ENCODE results near the gene PARVG. TPM values are rescaled to one million over a fixed set of nuclear protein-coding genes. Genes with fewer than 3 reads are reported as not detected.

The PARVG gene
- total and polyA plus RNA-seq, 10 of the 15 experiments (the other 5 are each of a cell fraction or from before 2014, with no cell fraction given) = 6.3 to 123 (median 71.9) TPM

DNA sequence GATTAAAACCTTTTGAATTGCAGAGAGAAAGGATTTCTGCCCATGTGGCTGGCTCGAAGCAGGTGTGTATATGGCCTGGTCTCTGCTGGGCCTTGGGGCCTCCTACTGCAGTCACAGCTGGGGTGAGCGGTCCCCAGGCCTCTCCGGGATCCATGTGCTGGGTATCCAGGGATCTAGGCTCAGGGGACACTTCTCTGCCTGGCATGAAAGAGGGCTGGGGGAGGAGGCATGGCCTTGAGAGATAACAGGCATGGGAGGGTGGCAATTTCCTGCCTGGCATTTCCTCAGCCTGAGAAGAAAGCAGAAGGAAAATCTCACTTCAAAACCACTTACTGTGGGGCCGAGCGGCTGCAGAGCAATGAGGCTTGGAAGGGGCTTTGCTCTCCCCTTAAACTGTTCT lies 20.3 kb upstream of the PARVG start:
- 72% methylated on average over 5 of the region's 5 CpGs for WGBS (ENCODE audit: insufficient coverage, insufficient replicate concordance, low lambda C conversion rate, missing lambda C conversion rate)
- Histone ChIP-seq H3K9ac (ENCODE audit: control insufficient read depth, insufficient read depth, low read length) (no peak overlapping the region), H3K27ac (ENCODE audit: control insufficient read depth, insufficient read depth) (no peak overlapping the region), H3K79me2 (ENCODE audit: control insufficient read depth, insufficient read depth, low read length) (no peaks in the 10 kb centered on the region), H3K4me3 (no peak overlapping the region), H2AFZ (ENCODE audit: control insufficient read depth, low read depth, low read length) (no peak overlapping the region), H3K36me3 (ENCODE audit: control insufficient read depth in 2 of 2, insufficient read depth in 2 of 2, low read length in 1 of 2) (peaks cover 9 to 22% of the 10 kb centered on the region in 2 experiments; a peak in 3 of 4 replicates), H3K9me3 (replicated peaks; ENCODE audit: control insufficient read depth, insufficient read depth, low read length) (no peaks in the 10 kb centered on the region), H4K20me1 (ENCODE audit: control insufficient read depth, insufficient read depth) (no peaks in the 10 kb centered on the region), H3K4me1 (ENCODE audit: control insufficient read depth, insufficient read depth, low read length) (no peaks in the 10 kb centered on the region), H3K4me2 (ENCODE audit: control insufficient read depth, insufficient read depth) (no peak overlapping the region), H3K27me3 (replicated peaks in 1 of 2; ENCODE audit: control insufficient read depth in 2 of 2, insufficient read depth in 2 of 2, low read length in 1 of 2) (no peaks in the 10 kb centered on the region)
- in situ Hi-C loops (cut with MboI) (no loop called here), intact Hi-C loops (cut with micrococcal nuclease; ENCODE audit: unreplicated experiment) (no loop called here)
- ATAC-seq = no peak
- POLR2A ChIA-PET = no interaction called here
- FAIRE-seq = no peak
- no TSS peak for BruUV-seq (replicated peaks)
- RAD21 ChIA-PET (ENCODE audit: unreplicated experiment) = no interaction called here
- SMC1A ChIA-PET (ENCODE audit: uncharacterized antibody, unreplicated experiment) = no interaction called here
- no peak for DNase-seq (ENCODE audit: low read depth, low spot score)
- TF ChIP-seq POLR2A (IDR thresholded peaks at IDR 0.05; ENCODE audit: low read depth, low read length) (no peak), HDAC6 (IDR thresholded peaks at IDR 0.05; ENCODE audit: unreplicated experiment) (no peak), BCL11A (IDR thresholded peaks at IDR 0.05; ENCODE audit: low read depth, low read length) (no peak), WRNIP1 (IDR thresholded peaks at IDR 0.05; ENCODE audit: borderline replicate concordance, low read depth, low read length) (no peak), ELK1 (IDR thresholded peaks at IDR 0.05; ENCODE audit: low read depth, low read length) (no peak), SMC3 (IDR thresholded peaks at IDR 0.05; ENCODE audit: borderline replicate concordance, low read length) (no peak), CUX1 (IDR thresholded peaks at IDR 0.05; ENCODE audit: insufficient replicate concordance, low read depth, low read length) (no peak), TARDBP (IDR thresholded peaks at IDR 0.05; ENCODE audit: borderline replicate concordance) (no peak), RAD21 (IDR thresholded peaks at IDR 0.05; ENCODE audit: insufficient read depth, low read depth, low read length) (no peak), PAX8 (IDR thresholded peaks at IDR 0.05) (no peak), RBBP5 (conservative IDR thresholded peaks at IDR 0.05) (no peak), SP1 (IDR thresholded peaks at IDR 0.05; ENCODE audit: low read depth, low read length) (no peak), RB1 (IDR thresholded peaks at IDR 0.05; ENCODE audit: borderline replicate concordance) (no peak)
- TF ChIP-seq, protein P1, sequence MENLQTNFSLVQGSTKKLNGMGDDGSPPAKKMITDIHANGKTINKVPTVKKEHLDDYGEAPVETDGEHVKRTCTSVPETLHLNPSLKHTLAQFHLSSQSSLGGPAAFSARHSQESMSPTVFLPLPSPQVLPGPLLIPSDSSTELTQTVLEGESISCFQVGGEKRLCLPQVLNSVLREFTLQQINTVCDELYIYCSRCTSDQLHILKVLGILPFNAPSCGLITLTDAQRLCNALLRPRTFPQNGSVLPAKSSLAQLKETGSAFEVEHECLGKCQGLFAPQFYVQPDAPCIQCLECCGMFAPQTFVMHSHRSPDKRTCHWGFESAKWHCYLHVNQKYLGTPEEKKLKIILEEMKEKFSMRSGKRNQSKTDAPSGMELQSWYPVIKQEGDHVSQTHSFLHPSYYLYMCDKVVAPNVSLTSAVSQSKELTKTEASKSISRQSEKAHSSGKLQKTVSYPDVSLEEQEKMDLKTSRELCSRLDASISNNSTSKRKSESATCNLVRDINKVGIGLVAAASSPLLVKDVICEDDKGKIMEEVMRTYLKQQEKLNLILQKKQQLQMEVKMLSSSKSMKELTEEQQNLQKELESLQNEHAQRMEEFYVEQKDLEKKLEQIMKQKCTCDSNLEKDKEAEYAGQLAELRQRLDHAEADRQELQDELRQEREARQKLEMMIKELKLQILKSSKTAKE (IDR thresholded peaks at IDR 0.05; ENCODE audit: low read depth, poor library complexity, severe bottlenecking) = no peak
- TF ChIP-seq, protein P2, sequence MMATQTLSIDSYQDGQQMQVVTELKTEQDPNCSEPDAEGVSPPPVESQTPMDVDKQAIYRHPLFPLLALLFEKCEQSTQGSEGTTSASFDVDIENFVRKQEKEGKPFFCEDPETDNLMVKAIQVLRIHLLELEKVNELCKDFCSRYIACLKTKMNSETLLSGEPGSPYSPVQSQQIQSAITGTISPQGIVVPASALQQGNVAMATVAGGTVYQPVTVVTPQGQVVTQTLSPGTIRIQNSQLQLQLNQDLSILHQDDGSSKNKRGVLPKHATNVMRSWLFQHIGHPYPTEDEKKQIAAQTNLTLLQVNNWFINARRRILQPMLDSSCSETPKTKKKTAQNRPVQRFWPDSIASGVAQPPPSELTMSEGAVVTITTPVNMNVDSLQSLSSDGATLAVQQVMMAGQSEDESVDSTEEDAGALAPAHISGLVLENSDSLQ (IDR thresholded peaks at IDR 0.05) = no peak
- CTCF ChIA-PET = no interaction called here

All from GM12878 (cell line).